WTC11 (cell line): Measurements from ENCODE around the gene TOX2. TPM values are rescaled to one million over a fixed set of nuclear protein-coding genes. Genes with fewer than 3 reads are reported as not detected.

Experiments used
- ATAC-seq: fragments of 200-7000 bp; cut with Tn5 transposase; 2 replicates; pipeline ENCODE4 v1.10.0; 2021; ENCODE audit warnings: mild to moderate bottlenecking, moderate library complexity
- CTCF ChIA-PET: fragments of 300-600 bp; sonication (Branson Sonifier 250); formaldehyde crosslinking; loops from one replicate; lab custom pipeline; 2021; ENCODE audit warnings: antibody characterized with exemption; lab: Charles Lee
- POLR2A ChIA-PET: fragments of 350-600 bp; sonication (Branson Sonifier 250); formaldehyde crosslinking; loops from one replicate; lab custom pipeline; 2021; ENCODE audit warnings: antibody characterized with exemption; lab: Charles Lee
- DNase-seq: peaks from one replicate; pipeline ENCODE4 v3.0.0; 2021; ENCODE audit warnings: low spot score
- H3K27ac Mint-ChIP-seq: 2 replicates; pipeline ENCODE4 v1.8.0; 2021; ENCODE audit warnings: mixed read lengths
- H3K27me3 Mint-ChIP-seq: 2 replicates; pipeline ENCODE4 v1.8.0; 2021; ENCODE audit warnings: low read depth, mild to moderate bottlenecking, moderate library complexity, mixed read lengths
- H3K36me3 Mint-ChIP-seq: 2 replicates; pipeline ENCODE4 v1.8.0; 2021; ENCODE audit warnings: mixed read lengths
- H3K4me1 Mint-ChIP-seq: 2 replicates; pipeline ENCODE4 v1.8.0; 2022; ENCODE audit warnings: mixed read lengths
- H3K4me3 Mint-ChIP-seq: 2 replicates; pipeline ENCODE4 v1.8.0; 2021; ENCODE audit warnings: mild to moderate bottlenecking, moderate library complexity, mixed read lengths
- H3K9me3 Mint-ChIP-seq: 2 replicates; pipeline ENCODE4 v1.8.0; 2021; ENCODE audit warnings: mixed read lengths
- ATF3 ChIP-seq: sonication (generic); formaldehyde crosslinking; conservative IDR thresholded peaks from 2 replicates; pipeline ENCODE4 v1.8.1; 2022; ENCODE audit warnings: mild to moderate bottlenecking, missing genetic modification reagents
- E2F5 ChIP-seq: sonication (generic); formaldehyde crosslinking; IDR thresholded peaks from 2 replicates; pipeline ENCODE4 v1.8.1; 2022; ENCODE audit warnings: mild to moderate bottlenecking, moderate library complexity, missing genetic modification reagents
- EMX1 ChIP-seq: fragments of 250-450 bp; sonication (Bioruptor Pico); IDR thresholded peaks from 2 replicates; pipeline ENCODE4 v1.8.0; 2021; ENCODE audit warnings: mild to moderate bottlenecking
- FOXJ3 ChIP-seq: sonication (generic); formaldehyde crosslinking; IDR thresholded peaks from 2 replicates; pipeline ENCODE4 v1.9.0; 2021; ENCODE audit warnings: missing genetic modification reagents, mild to moderate bottlenecking, borderline replicate concordance
- FOXP1 ChIP-seq: sonication (generic); formaldehyde crosslinking; IDR thresholded peaks from 2 replicates; pipeline ENCODE4 v1.8.0; 2022; ENCODE audit warnings: missing genetic modification reagents, mild to moderate bottlenecking, moderate library complexity, borderline replicate concordance
- MAX ChIP-seq: sonication (generic); formaldehyde crosslinking; IDR thresholded peaks from 2 replicates; pipeline ENCODE4 v1.8.0; 2022; ENCODE audit warnings: mild to moderate bottlenecking, missing genetic modification reagents
- MXD4 ChIP-seq: fragments of 250-450 bp; sonication (Bioruptor Pico); IDR thresholded peaks from 2 replicates; pipeline ENCODE4 v1.8.0; 2021; ENCODE audit warnings: mild to moderate bottlenecking, moderate library complexity, borderline replicate concordance
- NFYB ChIP-seq: sonication (generic); formaldehyde crosslinking; conservative IDR thresholded peaks from 2 replicates; pipeline ENCODE4 v1.8.0; 2022; ENCODE audit warnings: low read depth, missing genetic modification reagents
- NR3C1 ChIP-seq: sonication (generic); formaldehyde crosslinking; conservative IDR thresholded peaks from 2 replicates; pipeline ENCODE4 v1.8.1; 2023; ENCODE audit warnings: low read depth, mild to moderate bottlenecking, missing genetic modification reagents
- SMAD4 ChIP-seq: sonication (generic); formaldehyde crosslinking; IDR thresholded peaks from 2 replicates; pipeline ENCODE4 v1.8.0; 2022; ENCODE audit warnings: mild to moderate bottlenecking, missing genetic modification reagents
- TCF7 ChIP-seq: sonication (generic); formaldehyde crosslinking; IDR thresholded peaks from 2 replicates; pipeline ENCODE4 v1.8.0; 2022; ENCODE audit warnings: mild to moderate bottlenecking, low read depth, missing genetic modification reagents, moderate library complexity
- TEAD4 ChIP-seq: sonication (generic); formaldehyde crosslinking; IDR thresholded peaks from 2 replicates; pipeline ENCODE4 v1.8.0; 2022; ENCODE audit warnings: mild to moderate bottlenecking, missing genetic modification reagents
- ZBTB21 ChIP-seq: sonication (generic); formaldehyde crosslinking; IDR thresholded peaks from 2 replicates; pipeline ENCODE4 v1.8.1; 2023; ENCODE audit warnings: mild to moderate bottlenecking, missing genetic modification reagents, borderline replicate concordance
- ZNF232 ChIP-seq: sonication (generic); formaldehyde crosslinking; IDR thresholded peaks from 2 replicates; pipeline ENCODE4 v1.8.0; 2022; ENCODE audit warnings: mild to moderate bottlenecking, missing genetic modification reagents
- ZNF281 ChIP-seq: sonication (generic); formaldehyde crosslinking; IDR thresholded peaks from 2 replicates; pipeline ENCODE4 v1.8.0; 2023; ENCODE audit warnings: mild to moderate bottlenecking, missing genetic modification reagents
- ZNF396 ChIP-seq: fragments of 250-450 bp; sonication (Bioruptor Pico); IDR thresholded peaks from 2 replicates; pipeline ENCODE4 v1.8.0; 2021; ENCODE audit warnings: mild to moderate bottlenecking, moderate library complexity, borderline replicate concordance
- ZNF423 ChIP-seq: fragments of 250-450 bp; sonication (Bioruptor Pico); IDR thresholded peaks from 2 replicates; pipeline ENCODE4 v2.1.2; 2022; ENCODE audit warnings: mild to moderate bottlenecking, moderate library complexity
- total RNA-seq: library from RNA; stranded (reverse); gene quantifications from 3 replicates; pipeline ENCODE4 v1.2.3, GENCODE V29; 2021
- TF ChIP-seq, protein P1 (sequence below): fragments of 250-450 bp; sonication (Bioruptor Pico); conservative IDR thresholded peaks from 2 replicates; pipeline ENCODE4 v1.9.0; 2021; ENCODE audit warnings: mild to moderate bottlenecking
- TF ChIP-seq, protein P2 (sequence below): sonication (generic); formaldehyde crosslinking; IDR thresholded peaks from 2 replicates; pipeline ENCODE4 v1.8.1; 2022; ENCODE audit warnings: mild to moderate bottlenecking, missing genetic modification reagents, moderate library complexity, borderline replicate concordance
- TF ChIP-seq, protein P3 (sequence below): sonication (generic); formaldehyde crosslinking; conservative IDR thresholded peaks from 2 replicates; pipeline ENCODE4 v1.8.1; 2023; ENCODE audit warnings: mild to moderate bottlenecking, low read depth, missing genetic modification reagents, moderate library complexity

The TOX2 gene
- total RNA-seq, 1 experiment from 2014 or later = 3.4 TPM

DNA sequence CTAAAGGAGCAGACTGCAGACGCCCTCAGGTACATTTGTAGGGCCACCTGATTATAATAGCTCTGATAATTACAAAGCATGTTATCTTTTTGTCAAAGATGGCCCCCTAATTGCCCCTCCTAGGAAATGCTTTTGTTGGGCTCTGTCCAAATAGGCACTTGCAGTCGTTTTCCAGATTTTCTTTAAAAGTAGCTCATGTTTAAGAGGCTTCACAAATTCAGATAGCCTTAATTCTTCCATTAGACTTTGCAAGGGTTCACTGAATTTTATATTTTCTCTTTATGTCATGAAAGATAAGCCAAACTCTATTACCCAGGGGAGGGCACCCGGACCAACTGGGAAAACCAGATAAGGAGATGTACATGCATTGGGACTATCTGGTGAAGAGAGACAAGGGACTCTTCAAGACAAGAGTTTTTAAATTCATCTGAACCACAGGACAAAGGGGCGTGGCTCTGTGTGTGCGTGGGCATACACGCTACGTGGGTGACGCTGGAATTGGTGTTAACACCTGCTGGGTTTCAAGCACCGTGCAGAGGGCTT is 95.6 kb downstream of the TOX2 start:
- Mint-ChIP-seq H3K9me3 (no peaks in the 10 kb centered on the region), H3K27ac (no peak overlapping the region), H3K4me1 (no peaks in the 10 kb centered on the region), H3K36me3 (no peaks in the 10 kb centered on the region), H3K4me3 (no peak overlapping the region), H3K27me3 (no peaks in the 10 kb centered on the region; the same call in 1 of the 2 replicates)
- TF ChIP-seq ZBTB21 (CRISPR knock-in tag) (no peak), MAX (CRISPR knock-in tag) (no peak), TEAD4 (CRISPR knock-in tag) (no peak), NR3C1 (CRISPR knock-in tag) (no peak), E2F5 (no peak)
- no peak for ATAC-seq
- ChIA-PET POLR2A (no interaction called here), CTCF (interaction anchor here (1.2 kb wide), 1 partner anchor 21 kb away, joined by 3 read pairs; no protein-coding TSS in a partner anchor)
- no peak for DNase-seq

- no peak for ATAC-seq
- Mint-ChIP-seq H3K4me1 (no peaks in the 10 kb centered on the region), H3K36me3 (no peaks in the 10 kb centered on the region), H3K27me3 (no peaks in the 10 kb centered on the region; the same call in 1 of the 2 replicates), H3K9me3 (no peaks in the 10 kb centered on the region), H3K27ac (no peak overlapping the region), H3K4me3 (no peak overlapping the region)
- DNase-seq = no peak
- CTCF ChIA-PET = no interaction called here
- POLR2A ChIA-PET = no interaction called here
- TF ChIP-seq NFYB (CRISPR knock-in tag) = no peak
- TF ChIP-seq SMAD4 = no peak
- no peak for TF ChIP-seq ZNF396 (CRISPR knock-in tag)
- TF ChIP-seq, protein P1, sequence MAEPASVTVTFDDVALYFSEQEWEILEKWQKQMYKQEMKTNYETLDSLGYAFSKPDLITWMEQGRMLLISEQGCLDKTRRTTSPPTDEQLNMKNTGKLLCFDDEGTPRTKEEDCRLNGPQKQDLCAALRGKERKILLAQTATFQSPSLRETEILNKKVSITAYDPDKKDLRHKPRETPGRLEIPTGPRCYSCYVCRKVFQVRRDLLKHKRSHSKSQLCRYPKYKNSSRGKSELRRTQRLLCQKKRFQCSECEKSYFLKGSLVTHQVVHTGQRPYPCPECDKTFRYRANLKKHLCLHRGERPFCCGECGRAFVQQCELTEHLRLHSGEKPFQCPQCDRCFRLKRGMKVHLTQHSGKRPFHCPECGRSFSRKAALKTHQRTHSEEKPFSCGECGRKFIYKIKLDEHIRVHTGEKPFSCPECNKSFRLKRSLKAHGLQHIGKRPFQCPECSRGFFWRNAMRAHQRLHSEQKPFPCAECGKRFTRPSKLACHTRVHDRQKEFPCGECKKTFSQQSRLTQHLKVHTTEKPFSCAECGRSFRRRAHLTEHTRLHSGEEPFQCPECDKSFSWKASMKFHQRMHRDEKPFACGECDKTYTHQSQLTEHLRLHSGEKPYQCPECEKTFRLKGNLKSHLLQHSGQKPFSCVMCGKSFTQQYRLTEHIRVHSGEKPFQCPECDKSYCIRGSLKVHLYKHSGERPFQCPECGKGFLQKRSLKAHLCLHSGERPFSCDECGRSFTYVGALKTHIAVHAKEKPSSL (CRISPR knock-in tag) = no peak
- no peak for TF ChIP-seq MXD4 (CRISPR knock-in tag)
- no peak for TF ChIP-seq ATF3 (CRISPR knock-in tag)
- no peak for TF ChIP-seq ZNF232 (CRISPR knock-in tag)
- no peak for TF ChIP-seq FOXP1 (CRISPR knock-in tag)
- no peak for TF ChIP-seq ZNF423 (CRISPR knock-in tag)
- TF ChIP-seq, protein P2, sequence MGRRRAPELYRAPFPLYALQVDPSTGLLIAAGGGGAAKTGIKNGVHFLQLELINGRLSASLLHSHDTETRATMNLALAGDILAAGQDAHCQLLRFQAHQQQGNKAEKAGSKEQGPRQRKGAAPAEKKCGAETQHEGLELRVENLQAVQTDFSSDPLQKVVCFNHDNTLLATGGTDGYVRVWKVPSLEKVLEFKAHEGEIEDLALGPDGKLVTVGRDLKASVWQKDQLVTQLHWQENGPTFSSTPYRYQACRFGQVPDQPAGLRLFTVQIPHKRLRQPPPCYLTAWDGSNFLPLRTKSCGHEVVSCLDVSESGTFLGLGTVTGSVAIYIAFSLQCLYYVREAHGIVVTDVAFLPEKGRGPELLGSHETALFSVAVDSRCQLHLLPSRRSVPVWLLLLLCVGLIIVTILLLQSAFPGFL = no peak
Observed at GRCh38 chr20:44011251-44011940, 96.7 kb downstream of the TOX2 start.

- no peak for ATAC-seq
- POLR2A ChIA-PET = no interaction called here
- TF ChIP-seq TCF7 = no peak
- no peak for TF ChIP-seq EMX1 (CRISPR knock-in tag)
- TF ChIP-seq, protein P3, sequence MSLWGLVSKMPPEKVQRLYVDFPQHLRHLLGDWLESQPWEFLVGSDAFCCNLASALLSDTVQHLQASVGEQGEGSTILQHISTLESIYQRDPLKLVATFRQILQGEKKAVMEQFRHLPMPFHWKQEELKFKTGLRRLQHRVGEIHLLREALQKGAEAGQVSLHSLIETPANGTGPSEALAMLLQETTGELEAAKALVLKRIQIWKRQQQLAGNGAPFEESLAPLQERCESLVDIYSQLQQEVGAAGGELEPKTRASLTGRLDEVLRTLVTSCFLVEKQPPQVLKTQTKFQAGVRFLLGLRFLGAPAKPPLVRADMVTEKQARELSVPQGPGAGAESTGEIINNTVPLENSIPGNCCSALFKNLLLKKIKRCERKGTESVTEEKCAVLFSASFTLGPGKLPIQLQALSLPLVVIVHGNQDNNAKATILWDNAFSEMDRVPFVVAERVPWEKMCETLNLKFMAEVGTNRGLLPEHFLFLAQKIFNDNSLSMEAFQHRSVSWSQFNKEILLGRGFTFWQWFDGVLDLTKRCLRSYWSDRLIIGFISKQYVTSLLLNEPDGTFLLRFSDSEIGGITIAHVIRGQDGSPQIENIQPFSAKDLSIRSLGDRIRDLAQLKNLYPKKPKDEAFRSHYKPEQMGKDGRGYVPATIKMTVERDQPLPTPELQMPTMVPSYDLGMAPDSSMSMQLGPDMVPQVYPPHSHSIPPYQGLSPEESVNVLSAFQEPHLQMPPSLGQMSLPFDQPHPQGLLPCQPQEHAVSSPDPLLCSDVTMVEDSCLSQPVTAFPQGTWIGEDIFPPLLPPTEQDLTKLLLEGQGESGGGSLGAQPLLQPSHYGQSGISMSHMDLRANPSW (CRISPR knock-in tag) = no peak
- no peak for TF ChIP-seq ZNF281 (CRISPR knock-in tag)
- TF ChIP-seq FOXJ3 (CRISPR knock-in tag) = no peak
Observed at GRCh38 chr20:44012466-44013226, 98.0 kb downstream of the TOX2 start.

More at GRCh38 chr20:44012466-44013226, 98.0 kb downstream of the TOX2 start:
- Mint-ChIP-seq H3K36me3 (no peaks in the 10 kb centered on the region), H3K9me3 (no peaks in the 10 kb centered on the region), H3K4me3 (no peak overlapping the region), H3K27ac (no peak overlapping the region), H3K4me1 (no peaks in the 10 kb centered on the region), H3K27me3 (no peaks in the 10 kb centered on the region)
- no peak for DNase-seq
- CTCF ChIA-PET = no interaction called here
